Adipocyte (in vitro differentiated cells): ENCODE measurements around the gene NFE2L2.
"Not testable (repeated sequence)": the region's sequence is repeated elsewhere in the genome, so short reads cannot be mapped to it uniquely, and the experiment has no call there.

Experiments used
- DNase-seq: peaks from one replicate; pipeline ENCODE4 v3.0.0-alpha.2; 2015; ENCODE audit warnings: low read depth
- H3K27me3 ChIP-seq: replicated peaks from 2 replicates; pipeline ENCODE4 v1.7.0; 2013; ENCODE audit warnings: mild to moderate bottlenecking, low read length, moderate library complexity; ENCODE audit not compliant: control insufficient read depth, insufficient read depth
- H3K36me3 ChIP-seq: 2 replicates; pipeline ENCODE4 v1.7.0; 2013; ENCODE audit warnings: low read length, mild to moderate bottlenecking, moderate library complexity; ENCODE audit not compliant: control insufficient read depth, insufficient read depth, severe bottlenecking
- H3K4me1 ChIP-seq: 2 replicates; pipeline ENCODE4 v1.7.0; 2013; ENCODE audit warnings: mild to moderate bottlenecking, low read length, moderate library complexity; ENCODE audit not compliant: control insufficient read depth, insufficient read depth
- H3K4me3 ChIP-seq: 2 replicates; pipeline ENCODE4 v1.7.0; 2013; ENCODE audit warnings: mild to moderate bottlenecking, low read length, moderate library complexity
- H3K9ac ChIP-seq: 2 replicates; pipeline ENCODE4 v1.7.0; 2013; ENCODE audit warnings: mild to moderate bottlenecking, low read length, moderate library complexity
- H3K9me3 ChIP-seq: 2 replicates; pipeline ENCODE4 v1.7.0; 2013; ENCODE audit warnings: mild to moderate bottlenecking, low read length, moderate library complexity; ENCODE audit not compliant: control insufficient read depth

Gene NFE2L2

GRCh38 chr2:177254433-177255226 is 9.9 kb downstream of the NFE2L2 start:
- peaks cover 4% of the 10 kb centered on the region for H3K36me3 ChIP-seq
- no peaks in the 10 kb centered on the region for H3K9me3 ChIP-seq
- no peak overlapping the region for H3K9ac ChIP-seq
- no peaks in the 10 kb centered on the region for H3K27me3 ChIP-seq
- peak overlapping the region; percentile 1 for H3K4me3 ChIP-seq
- peaks cover 74% of the 10 kb centered on the region for H3K4me1 ChIP-seq
- DNase-seq: peak; percentile 58

- peaks cover 4% of the 10 kb centered on the region for H3K36me3 ChIP-seq
- no peaks in the 10 kb centered on the region for H3K27me3 ChIP-seq
- no peak overlapping the region for H3K4me3 ChIP-seq
- peaks cover 79% of the 10 kb centered on the region for H3K4me1 ChIP-seq
- H3K9ac ChIP-seq: no peak overlapping the region
- no peaks in the 10 kb centered on the region for H3K9me3 ChIP-seq
- DNase-seq: no peak
Measured at GRCh38 chr2:177253704-177254103, 10.8 kb downstream of the NFE2L2 start.

- Histone ChIP-seq H3K27me3 (no peaks in the 10 kb centered on the region), H3K9me3 (no peaks in the 10 kb centered on the region), H3K36me3 (peaks cover 4% of the 10 kb centered on the region), H3K4me3 (no peak overlapping the region), H3K9ac (no peak overlapping the region), H3K4me1 (peaks cover 80% of the 10 kb centered on the region)
- DNase-seq: no peak
Measured at GRCh38 chr2:177252808-177253531, 11.6 kb downstream of the NFE2L2 start.

GRCh38 chr2:177251165-177251542 is 13.4 kb downstream of the NFE2L2 start:
- DNase-seq: no peak
- H3K4me3 ChIP-seq: no peak overlapping the region
- no peaks in the 10 kb centered on the region for H3K27me3 ChIP-seq
- H3K4me1 ChIP-seq: peaks cover 79% of the 10 kb centered on the region
- H3K9me3 ChIP-seq: no peaks in the 10 kb centered on the region
- peaks cover 4% of the 10 kb centered on the region for H3K36me3 ChIP-seq
- no peak overlapping the region for H3K9ac ChIP-seq

- Histone ChIP-seq H3K27me3 (no peaks in the 10 kb centered on the region), H3K36me3 (peaks cover 4% of the 10 kb centered on the region), H3K9ac (no peak overlapping the region), H3K4me1 (peaks cover 78% of the 10 kb centered on the region), H3K4me3 (no peak overlapping the region), H3K9me3 (no peaks in the 10 kb centered on the region)
- DNase-seq: no peak
Measured at GRCh38 chr2:177250461-177250860, 14.1 kb downstream of the NFE2L2 start.

GRCh38 chr2:177249038-177249437 is 15.5 kb downstream of the NFE2L2 start:
- DNase-seq: no peak
- H3K9me3 ChIP-seq: no peaks in the 10 kb centered on the region
- no peak overlapping the region for H3K4me3 ChIP-seq

GRCh38 chr2:177247693-177248262 is 16.7 kb downstream of the NFE2L2 start:
- Histone ChIP-seq H3K9ac (no peak overlapping the region), H3K4me3 (no peak overlapping the region), H3K9me3 (no peaks in the 10 kb centered on the region), H3K36me3 (no peaks in the 10 kb centered on the region), H3K4me1 (peaks cover 74% of the 10 kb centered on the region), H3K27me3 (no peaks in the 10 kb centered on the region)
- no peak for DNase-seq

More at GRCh38 chr2:177249038-177249437, 15.5 kb downstream of the NFE2L2 start:
- H3K4me1 ChIP-seq: peaks cover 77% of the 10 kb centered on the region
- H3K9ac ChIP-seq: no peak overlapping the region
- H3K36me3 ChIP-seq: peaks cover under 1% of the 10 kb centered on the region
- H3K27me3 ChIP-seq: no peaks in the 10 kb centered on the region

- DNase-seq, H3K9me3 ChIP-seq, H3K36me3 ChIP-seq, H3K27me3 ChIP-seq, H3K9ac ChIP-seq, H3K4me3 ChIP-seq: not testable (repeated sequence)
- H3K4me1 ChIP-seq: peaks cover 76% of the 10 kb centered on the region
Measured at GRCh38 chr2:177246523-177247030, 17.9 kb downstream of the NFE2L2 start.

- Histone ChIP-seq H3K4me3 (peak overlapping the region; percentile 36), H3K9me3 (no peaks in the 10 kb centered on the region), H3K4me1 (peaks cover 76% of the 10 kb centered on the region), H3K36me3 (no peaks in the 10 kb centered on the region), H3K9ac (peak overlapping the region; percentile 54), H3K27me3 (no peaks in the 10 kb centered on the region)
- no peak for DNase-seq
Measured at GRCh38 chr2:177246000-177246399, 18.5 kb downstream of the NFE2L2 start.

- H3K36me3 ChIP-seq: no peaks in the 10 kb centered on the region
- no peaks in the 10 kb centered on the region for H3K9me3 ChIP-seq
- H3K4me3 ChIP-seq: peak overlapping the region; percentile 38
- peak; percentile 86 for DNase-seq
- H3K27me3 ChIP-seq: no peaks in the 10 kb centered on the region
- no peak overlapping the region for H3K9ac ChIP-seq
- peaks cover 84% of the 10 kb centered on the region for H3K4me1 ChIP-seq
Measured at GRCh38 chr2:177245010-177245422, 19.5 kb downstream of the NFE2L2 start.

- no peaks in the 10 kb centered on the region for H3K9me3 ChIP-seq
- H3K36me3 ChIP-seq: no peaks in the 10 kb centered on the region
- H3K9ac ChIP-seq: no peak overlapping the region
- no peak overlapping the region for H3K4me3 ChIP-seq
- H3K4me1 ChIP-seq: peaks cover 91% of the 10 kb centered on the region
- H3K27me3 ChIP-seq: no peaks in the 10 kb centered on the region
- no peak for DNase-seq
Measured at GRCh38 chr2:177244244-177244771, 20.2 kb downstream of the NFE2L2 start.
